HCT116 (cell line): ENCODE data around the gene DMXL1. TPM values are rescaled to one million over a fixed set of nuclear protein-coding genes. Genes with fewer than 3 reads are reported as not detected.

Experiments
- ATAC-seq: fragments of 200-7000 bp; cut with Tn5 transposase; 2 replicates; pipeline ENCODE4 v1.9.1; 2020; ENCODE audit warnings: mild to moderate bottlenecking, moderate library complexity
- BruUV-seq: library from RNA; stranded (reverse); fragments of 400-500 nt; replicated peaks from 2 replicates; lab custom pipeline; 2021; lab: Mats Ljungman, UMichigan
- CTCF ChIA-PET: fragments of 300-600 bp; sonication (Branson Sonifier 250); formaldehyde crosslinking; loops from one replicate; lab custom pipeline; 2021; ENCODE audit warnings: antibody characterized with exemption; lab: Charles Lee
- POLR2A ChIA-PET: fragments of 300-600, 350-600 bp; sonication (Branson Sonifier 250); formaldehyde crosslinking; loops from one replicate; lab custom pipeline; 2021; ENCODE audit warnings: antibody characterized with exemption; lab: Charles Lee
- RAD21 ChIA-PET, 2 experiments: fragments of 300-600 bp; sonication (Branson Sonifier 250); formaldehyde crosslinking; loops; one replicate each; lab custom pipeline; 2023; ENCODE audit warnings: low total read pairs in 2 of 2; ENCODE audit not compliant: uncharacterized antibody in 2 of 2, unreplicated experiment in 2 of 2, low non-redundant PET in 1 of 2; lab: Charles Lee
- DNase-seq: peaks from one replicate; pipeline ENCODE4 v3.0.0-alpha.2; 2010; ENCODE audit warnings: low read depth, low spot score
- H2AFZ ChIP-seq: fragments of 200-600 bp; shearing (Covaris generic), sonication (generic); 2 replicates; pipeline ENCODE4 v1.6.1; 2017; ENCODE audit warnings: low read depth, mixed run types, mixed read lengths, antibody characterized with exemption, low read length; ENCODE audit not compliant: poor library complexity, severe bottlenecking
- H3K27ac ChIP-seq: 2 replicates; pipeline ENCODE4 v1.5.1; 2012; ENCODE audit warnings: low read depth, low read length
- H3K27me3 ChIP-seq: fragments of 200-600 bp; sonication (generic); 2 replicates; pipeline ENCODE4 v1.6.1; 2016; ENCODE audit warnings: mixed run types, low read length, mixed read lengths; ENCODE audit not compliant: insufficient read depth
- H3K36me3 ChIP-seq, 2 experiments: fragments of 200-500 bp in 1 of 2; fragments of 200-600 bp in 1 of 2; sonication (Bioruptor generic) in 1 of 2; sonication (generic) in 1 of 2; 2 replicates each; pipeline versions ENCODE4 v1.5.1 to v1.6.1; 2014 to 2016; ENCODE audit warnings: low read length in 2 of 2, inconsistent platforms in 1 of 2, mixed read lengths in 1 of 2, mixed run types in 1 of 2; ENCODE audit not compliant: insufficient read depth in 2 of 2, control insufficient read depth in 1 of 2
- H3K4me1 ChIP-seq, 2 experiments: fragments of 200-600 bp in 1 of 2; sonication (generic) in 1 of 2; 2 replicates each; pipeline versions ENCODE4 v1.5.1 to v1.6.1; 2012 to 2017; ENCODE audit warnings: low read length in 2 of 2, inconsistent platforms in 1 of 2, mild to moderate bottlenecking in 1 of 2, mixed read lengths in 1 of 2, mixed run types in 1 of 2, moderate library complexity in 1 of 2; ENCODE audit not compliant: insufficient read depth in 2 of 2, control insufficient read depth in 1 of 2
- H3K4me2 ChIP-seq: fragments of 200-600 bp; sonication (generic); 2 replicates; pipeline ENCODE4 v1.6.1; 2017; ENCODE audit warnings: mixed run types, low read length, mixed read lengths
- H3K4me3 ChIP-seq, 2 experiments: fragments of 200-600 bp in 1 of 2; sonication (generic) in 1 of 2; replicated peaks in 1 of 2; 2 replicates each; pipeline ENCODE4 v1.5.1; 2011 to 2016; ENCODE audit warnings: low read length in 2 of 2, control low read depth in 1 of 2, low read depth in 1 of 2, mild to moderate bottlenecking in 1 of 2, mixed read lengths in 1 of 2, mixed run types in 1 of 2
- H3K79me2 ChIP-seq: fragments of 200-600 bp; sonication (generic); 2 replicates; pipeline ENCODE4 v1.6.1; 2017; ENCODE audit warnings: mild to moderate bottlenecking, mixed run types, low read length, moderate library complexity, mixed read lengths; ENCODE audit not compliant: insufficient read depth
- H3K9ac ChIP-seq: fragments of 200-600 bp; sonication (generic); 2 replicates; pipeline ENCODE4 v1.6.1; 2016; ENCODE audit warnings: low read length, mixed read lengths
- H3K9me2 ChIP-seq: fragments of 200-600 bp; sonication (generic), shearing (Covaris generic); 2 replicates; pipeline ENCODE4 v1.6.1; 2017; ENCODE audit warnings: mixed run types, mild to moderate bottlenecking, moderate library complexity; ENCODE audit not compliant: insufficient read depth
- H3K9me3 ChIP-seq, 2 experiments: fragments of 200-500 bp in 1 of 2; fragments of 200-600 bp in 1 of 2; sonication (Bioruptor generic) in 1 of 2; sonication (generic) in 1 of 2; 2 replicates each; pipeline ENCODE4 v1.6.1; 2014 to 2017; ENCODE audit warnings: low read length in 2 of 2, mixed read lengths in 2 of 2, inconsistent platforms in 1 of 2, low read depth in 1 of 2, mild to moderate bottlenecking in 1 of 2, mixed run types in 1 of 2, moderate library complexity in 1 of 2; ENCODE audit not compliant: control insufficient read depth in 1 of 2, insufficient read depth in 1 of 2
- H4K20me1 ChIP-seq: fragments of 200-600 bp; sonication (generic), shearing (Covaris generic); 2 replicates; pipeline ENCODE4 v1.6.1; 2017; ENCODE audit warnings: mixed run types, mild to moderate bottlenecking, moderate library complexity; ENCODE audit not compliant: insufficient read depth
- EGR1 ChIP-seq: IDR thresholded peaks from 2 replicates; pipeline ENCODE4 v1.6.1; 2012; ENCODE audit warnings: low read depth
- EZH2 ChIP-seq: fragments of 200-600 bp; sonication (generic); IDR thresholded peaks from 2 replicates; pipeline ENCODE4 v1.6.1; 2017; ENCODE audit warnings: antibody characterized with exemption, mixed run types
- EZH2phosphoT487 ChIP-seq: fragments of 200-600 bp; IDR thresholded peaks from 2 replicates; pipeline ENCODE4 v1.6.1; 2018; ENCODE audit warnings: antibody characterized with exemption, borderline replicate concordance
- POLR2AphosphoS5 ChIP-seq: IDR thresholded peaks from 2 replicates; pipeline ENCODE4 v1.6.1; 2011; ENCODE audit warnings: mild to moderate bottlenecking, low read depth, low read length, moderate library complexity
- SRF ChIP-seq: IDR thresholded peaks from 2 replicates; pipeline ENCODE4 v1.6.1; 2012; ENCODE audit warnings: low read depth
- TCF7L2 ChIP-seq: IDR thresholded peaks from 2 replicates; pipeline ENCODE4 v1.7.0; 2011; ENCODE audit warnings: borderline replicate concordance, inconsistent platforms; ENCODE audit not compliant: insufficient read depth, insufficient read length; ENCODE audit errors: extremely low read depth
- ZFX ChIP-seq: fragments of 450-650 bp; IDR thresholded peaks from 2 replicates; pipeline ENCODE4 v1.6.1; 2017
- intact Hi-C: fragments of 100-400 bp; cut with micrococcal nuclease; formaldehyde crosslinking; loops from 2 replicates; pipeline ENCODE4 v1.10.0; 2022
- total RNA-seq: library from RNA; stranded (reverse); gene quantifications from one replicate; pipeline ENCODE4 v1.2.1, GENCODE V29; 2021; ENCODE audit not compliant: unreplicated experiment
- TF ChIP-seq, protein P1 (sequence below): IDR thresholded peaks from 2 replicates; pipeline ENCODE4 v1.6.1; 2012; ENCODE audit warnings: low read depth
- TF ChIP-seq, protein P2 (sequence below): IDR thresholded peaks from 2 replicates; pipeline ENCODE4 v1.6.1; 2012
- TF ChIP-seq, protein P3 (sequence below): IDR thresholded peaks from 2 replicates; pipeline ENCODE4 v1.6.1; 2011; ENCODE audit warnings: mild to moderate bottlenecking, low read length, moderate library complexity; ENCODE audit not compliant: insufficient replicate concordance; ENCODE audit errors: extremely low read depth

DMXL1 gene
- total RNA-seq, 1 experiment from 2014 or later, result 21.1 TPM

DNA sequence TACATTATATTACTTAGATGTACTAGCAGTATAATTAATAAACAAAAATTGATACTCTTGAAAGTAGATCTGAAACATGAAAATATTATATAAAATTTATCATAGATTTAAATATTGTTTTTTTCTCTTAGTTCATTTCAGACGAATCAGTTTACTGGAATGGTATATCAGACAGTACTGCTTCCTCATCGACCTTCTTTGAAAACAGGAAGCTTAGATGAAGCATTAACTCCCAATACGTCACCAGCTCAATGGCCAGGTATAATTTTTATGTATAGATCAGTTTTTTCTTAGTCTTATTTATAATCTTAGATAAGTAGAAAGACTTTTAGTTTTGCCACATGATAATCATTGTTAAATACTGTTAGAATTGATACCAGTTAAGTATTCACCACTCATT is 106.3 kb downstream of the DMXL1 start:
- no peak overlapping the region for H2AFZ ChIP-seq
- ATAC-seq (no peak), DNase-seq (no peak)
- H3K4me1 ChIP-seq, result peaks cover 0 to 6% of the 10 kb centered on the region in 2 experiments; a peak in 1 of 4 replicates
- intact Hi-C loops, result no loop called here
- no peak for TF ChIP-seq SRF
- TF ChIP-seq POLR2AphosphoS5, result no peak
- no peak for TF ChIP-seq ZFX
- TF ChIP-seq, protein P1, sequence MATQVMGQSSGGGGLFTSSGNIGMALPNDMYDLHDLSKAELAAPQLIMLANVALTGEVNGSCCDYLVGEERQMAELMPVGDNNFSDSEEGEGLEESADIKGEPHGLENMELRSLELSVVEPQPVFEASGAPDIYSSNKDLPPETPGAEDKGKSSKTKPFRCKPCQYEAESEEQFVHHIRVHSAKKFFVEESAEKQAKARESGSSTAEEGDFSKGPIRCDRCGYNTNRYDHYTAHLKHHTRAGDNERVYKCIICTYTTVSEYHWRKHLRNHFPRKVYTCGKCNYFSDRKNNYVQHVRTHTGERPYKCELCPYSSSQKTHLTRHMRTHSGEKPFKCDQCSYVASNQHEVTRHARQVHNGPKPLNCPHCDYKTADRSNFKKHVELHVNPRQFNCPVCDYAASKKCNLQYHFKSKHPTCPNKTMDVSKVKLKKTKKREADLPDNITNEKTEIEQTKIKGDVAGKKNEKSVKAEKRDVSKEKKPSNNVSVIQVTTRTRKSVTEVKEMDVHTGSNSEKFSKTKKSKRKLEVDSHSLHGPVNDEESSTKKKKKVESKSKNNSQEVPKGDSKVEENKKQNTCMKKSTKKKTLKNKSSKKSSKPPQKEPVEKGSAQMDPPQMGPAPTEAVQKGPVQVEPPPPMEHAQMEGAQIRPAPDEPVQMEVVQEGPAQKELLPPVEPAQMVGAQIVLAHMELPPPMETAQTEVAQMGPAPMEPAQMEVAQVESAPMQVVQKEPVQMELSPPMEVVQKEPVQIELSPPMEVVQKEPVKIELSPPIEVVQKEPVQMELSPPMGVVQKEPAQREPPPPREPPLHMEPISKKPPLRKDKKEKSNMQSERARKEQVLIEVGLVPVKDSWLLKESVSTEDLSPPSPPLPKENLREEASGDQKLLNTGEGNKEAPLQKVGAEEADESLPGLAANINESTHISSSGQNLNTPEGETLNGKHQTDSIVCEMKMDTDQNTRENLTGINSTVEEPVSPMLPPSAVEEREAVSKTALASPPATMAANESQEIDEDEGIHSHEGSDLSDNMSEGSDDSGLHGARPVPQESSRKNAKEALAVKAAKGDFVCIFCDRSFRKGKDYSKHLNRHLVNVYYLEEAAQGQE, result no peak
- TF ChIP-seq EZH2phosphoT487, result no peak
- TF ChIP-seq, protein P2, sequence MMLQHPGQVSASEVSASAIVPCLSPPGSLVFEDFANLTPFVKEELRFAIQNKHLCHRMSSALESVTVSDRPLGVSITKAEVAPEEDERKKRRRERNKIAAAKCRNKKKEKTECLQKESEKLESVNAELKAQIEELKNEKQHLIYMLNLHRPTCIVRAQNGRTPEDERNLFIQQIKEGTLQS, result no peak
- H3K27ac ChIP-seq, result no peak overlapping the region
- H3K79me2 ChIP-seq, result no peaks in the 10 kb centered on the region
- BruUV-seq, result no TSS peak
- H3K4me2 ChIP-seq, result no peak overlapping the region
- H3K4me3 ChIP-seq, result no peak overlapping the region
- H3K36me3 ChIP-seq, result no peaks in the 10 kb centered on the region
- no peaks in the 10 kb centered on the region for H3K27me3 ChIP-seq
- H4K20me1 ChIP-seq, result no peaks in the 10 kb centered on the region
- RAD21 ChIA-PET, result no interaction called here
- no peak overlapping the region for H3K9ac ChIP-seq
- POLR2A ChIA-PET, result no interaction called here
- no peaks in the 10 kb centered on the region for H3K9me3 ChIP-seq
- no peaks in the 10 kb centered on the region for H3K9me2 ChIP-seq
- CTCF ChIA-PET, result no interaction called here

DNA sequence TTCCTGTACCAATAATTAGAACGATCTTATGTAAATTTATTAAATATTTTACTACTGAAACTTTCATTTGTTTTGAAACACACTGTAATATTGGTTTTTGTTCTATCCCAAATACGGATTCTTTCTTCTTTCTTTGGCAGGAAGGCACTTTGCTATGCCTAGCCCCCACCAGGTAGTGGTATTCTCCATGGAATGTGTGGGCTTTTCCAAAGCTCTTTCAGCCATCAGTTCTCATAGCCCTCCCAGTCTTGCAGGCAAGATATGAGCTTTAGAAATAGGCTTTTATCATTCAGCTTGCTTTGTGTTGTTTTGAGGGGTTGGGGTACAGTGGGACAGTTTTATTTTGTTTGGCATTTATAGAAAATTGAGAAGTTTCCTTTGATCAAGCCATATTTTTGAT is 107.5 kb downstream of the DMXL1 start:
- intact Hi-C loops, result no loop called here
- CTCF ChIA-PET, result no interaction called here
- H3K9me2 ChIP-seq, result no peaks in the 10 kb centered on the region
- TF ChIP-seq EZH2, result no peak
- TF ChIP-seq, protein P3, sequence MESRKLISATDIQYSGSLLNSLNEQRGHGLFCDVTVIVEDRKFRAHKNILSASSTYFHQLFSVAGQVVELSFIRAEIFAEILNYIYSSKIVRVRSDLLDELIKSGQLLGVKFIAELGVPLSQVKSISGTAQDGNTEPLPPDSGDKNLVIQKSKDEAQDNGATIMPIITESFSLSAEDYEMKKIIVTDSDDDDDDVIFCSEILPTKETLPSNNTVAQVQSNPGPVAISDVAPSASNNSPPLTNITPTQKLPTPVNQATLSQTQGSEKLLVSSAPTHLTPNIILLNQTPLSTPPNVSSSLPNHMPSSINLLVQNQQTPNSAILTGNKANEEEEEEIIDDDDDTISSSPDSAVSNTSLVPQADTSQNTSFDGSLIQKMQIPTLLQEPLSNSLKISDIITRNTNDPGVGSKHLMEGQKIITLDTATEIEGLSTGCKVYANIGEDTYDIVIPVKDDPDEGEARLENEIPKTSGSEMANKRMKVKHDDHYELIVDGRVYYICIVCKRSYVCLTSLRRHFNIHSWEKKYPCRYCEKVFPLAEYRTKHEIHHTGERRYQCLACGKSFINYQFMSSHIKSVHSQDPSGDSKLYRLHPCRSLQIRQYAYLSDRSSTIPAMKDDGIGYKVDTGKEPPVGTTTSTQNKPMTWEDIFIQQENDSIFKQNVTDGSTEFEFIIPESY, result no peak
- TF ChIP-seq, protein P2, result no peak
- TF ChIP-seq TCF7L2, result no peak
- no peak for TF ChIP-seq ZFX
- TF ChIP-seq EGR1, result no peak
- no peak for TF ChIP-seq POLR2AphosphoS5

More for the DNA sequence above, 107.5 kb downstream of the DMXL1 start:
- Histone ChIP-seq H3K79me2 (no peaks in the 10 kb centered on the region), H3K9me3 (no peaks in the 10 kb centered on the region), H4K20me1 (no peaks in the 10 kb centered on the region), H3K4me1 (peaks cover 0 to 6% of the 10 kb centered on the region in 2 experiments; a peak in 1 of 4 replicates), H2AFZ (no peak overlapping the region), H3K4me3 (no peak overlapping the region), H3K36me3 (no peaks in the 10 kb centered on the region), H3K9ac (no peak overlapping the region), H3K27me3 (no peaks in the 10 kb centered on the region), H3K4me2 (no peak overlapping the region), H3K27ac (no peak overlapping the region)
- POLR2A ChIA-PET, result no interaction called here
- ATAC-seq, result no peak
- RAD21 ChIA-PET, result no interaction called here
- no TSS peak for BruUV-seq
- DNase-seq, result no peak
